Measurements from ENCODE around the gene ALPI. TPM values are rescaled to one million over a fixed set of nuclear protein-coding genes. Genes with fewer than 3 reads are reported as not detected.

Gene ALPI
- total RNA-seq, 1 donor from 2014 or later, result not detected

GRCh38 chr2:232412986-232413385 lies 43.0 kb upstream of the ALPI start:
- no peak overlapping the region for H3K4me3 ChIP-seq (ENCODE audit: low read depth, low read length)
- no peak for TF ChIP-seq CTCF (conservative IDR thresholded peaks at IDR 0.05; ENCODE audit: low read depth, low read length)
- DNase-seq (ENCODE audit: low read depth), result no peak

- no peak for DNase-seq (ENCODE audit: low read depth)
- no peak for TF ChIP-seq CTCF (conservative IDR thresholded peaks at IDR 0.05; ENCODE audit: low read depth, low read length)
Measured at GRCh38 chr2:232415138-232415690, 40.7 kb upstream of the ALPI start.

GRCh38 chr2:232415736-232416520 lies 40.0 kb upstream of the ALPI start:
- no peak overlapping the region for H3K4me3 ChIP-seq (ENCODE audit: low read depth, low read length)
- TF ChIP-seq CTCF (conservative IDR thresholded peaks at IDR 0.05; ENCODE audit: low read depth, low read length), result no peak
- DNase-seq (ENCODE audit: low read depth), result no peak

More at GRCh38 chr2:232415138-232415690, 40.7 kb upstream of the ALPI start:
- no peak overlapping the region for H3K4me3 ChIP-seq (ENCODE audit: low read depth, low read length)

GRCh38 chr2:232416521-232417470 lies 39.2 kb upstream of the ALPI start:
- TF ChIP-seq CTCF (conservative IDR thresholded peaks at IDR 0.05; ENCODE audit: low read depth, low read length), result no peak
- DNase-seq (ENCODE audit: low read depth), result no peak

GRCh38 chr2:232417489-232417888 lies 38.5 kb upstream of the ALPI start:
- H3K4me3 ChIP-seq (ENCODE audit: low read depth, low read length), result no peak overlapping the region
- no peak for TF ChIP-seq CTCF (conservative IDR thresholded peaks at IDR 0.05; ENCODE audit: low read depth, low read length)
- no peak for DNase-seq (ENCODE audit: low read depth)

More at GRCh38 chr2:232416521-232417470, 39.2 kb upstream of the ALPI start:
- H3K4me3 ChIP-seq (ENCODE audit: low read depth, low read length), result no peak overlapping the region

- DNase-seq (ENCODE audit: low read depth), result no peak
- TF ChIP-seq CTCF (conservative IDR thresholded peaks at IDR 0.05; ENCODE audit: low read depth, low read length), result no peak
- no peak overlapping the region for H3K4me3 ChIP-seq (ENCODE audit: low read depth, low read length)
Measured at GRCh38 chr2:232418056-232418455, 37.9 kb upstream of the ALPI start.
